SHP77 treated with DMSO at 0.1 percent for 48 hours (cell line): ENCODE data around the gene DCP1B.

Experiments
- DNase-seq: peaks from one replicate; lab custom pipeline; 2025; lab: John Stamatoyannopoulos, UW

DCP1B gene

GRCh38 chr12:1934831-1935230, 69.4 kb downstream of the DCP1B start:
- DNase-seq = no peak

DNA sequence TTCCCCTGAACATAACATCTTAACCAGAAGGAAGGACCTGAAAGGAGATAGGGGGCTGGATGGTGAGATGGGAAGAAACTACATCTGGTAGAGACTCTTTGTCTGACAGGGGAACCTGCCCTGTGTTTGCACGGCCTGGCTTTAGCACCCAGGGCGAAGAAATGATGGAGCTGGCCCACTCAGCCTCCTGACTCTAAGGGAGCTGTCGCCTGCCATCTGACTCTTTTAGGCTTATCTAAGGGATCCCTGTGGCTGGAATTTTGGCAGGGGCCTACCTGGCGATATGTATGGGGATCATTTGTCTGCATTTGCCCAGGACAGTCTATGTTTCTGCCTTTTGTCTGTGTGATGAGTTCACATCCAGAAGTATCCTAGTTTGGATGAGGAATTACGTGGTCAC, 70.2 kb downstream of the DCP1B start:
- no peak for DNase-seq

DNA sequence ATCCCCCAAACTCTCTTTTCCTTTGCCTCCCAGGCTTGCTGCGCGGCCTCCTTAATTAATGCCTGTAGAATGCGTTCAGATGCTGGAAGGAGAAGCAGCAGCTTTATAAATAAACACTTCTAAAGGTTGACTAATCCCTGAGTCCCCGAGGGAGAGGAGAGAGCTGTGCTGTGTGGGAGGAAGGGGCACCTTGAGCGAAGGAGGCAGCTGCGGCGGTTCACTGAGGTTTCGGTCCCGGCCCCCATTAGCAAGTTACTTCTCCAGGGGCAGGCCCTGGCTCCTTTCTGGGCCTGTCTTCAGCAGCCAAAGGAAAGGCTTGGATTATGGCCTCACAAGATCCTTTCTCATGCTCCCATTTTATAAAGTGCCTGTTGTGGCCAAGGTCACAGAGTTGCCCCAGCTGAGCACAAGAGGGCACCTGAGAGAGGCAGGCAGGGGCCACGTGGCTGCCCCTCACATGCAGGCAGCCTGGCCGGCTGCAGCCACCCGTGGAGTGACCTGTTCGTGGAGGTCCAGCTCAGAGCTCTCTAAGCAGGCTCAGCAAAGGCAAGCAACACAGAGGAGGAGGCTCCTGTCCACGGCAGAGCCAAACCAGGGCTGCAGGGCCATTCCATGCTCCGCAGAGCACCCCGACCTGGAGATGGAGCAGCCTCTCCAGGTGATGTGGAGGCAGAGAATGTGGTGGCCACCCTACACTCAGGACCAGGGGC, 70.8 kb downstream of the DCP1B start:
- DNase-seq = no peak

- DNase-seq = no peak
These were observed 71.9 kb downstream of the DCP1B start for GRCh38 chr12:1932264-1932777.

GRCh38 chr12:1931642-1932041, 72.6 kb downstream of the DCP1B start:
- DNase-seq = no peak

DNA sequence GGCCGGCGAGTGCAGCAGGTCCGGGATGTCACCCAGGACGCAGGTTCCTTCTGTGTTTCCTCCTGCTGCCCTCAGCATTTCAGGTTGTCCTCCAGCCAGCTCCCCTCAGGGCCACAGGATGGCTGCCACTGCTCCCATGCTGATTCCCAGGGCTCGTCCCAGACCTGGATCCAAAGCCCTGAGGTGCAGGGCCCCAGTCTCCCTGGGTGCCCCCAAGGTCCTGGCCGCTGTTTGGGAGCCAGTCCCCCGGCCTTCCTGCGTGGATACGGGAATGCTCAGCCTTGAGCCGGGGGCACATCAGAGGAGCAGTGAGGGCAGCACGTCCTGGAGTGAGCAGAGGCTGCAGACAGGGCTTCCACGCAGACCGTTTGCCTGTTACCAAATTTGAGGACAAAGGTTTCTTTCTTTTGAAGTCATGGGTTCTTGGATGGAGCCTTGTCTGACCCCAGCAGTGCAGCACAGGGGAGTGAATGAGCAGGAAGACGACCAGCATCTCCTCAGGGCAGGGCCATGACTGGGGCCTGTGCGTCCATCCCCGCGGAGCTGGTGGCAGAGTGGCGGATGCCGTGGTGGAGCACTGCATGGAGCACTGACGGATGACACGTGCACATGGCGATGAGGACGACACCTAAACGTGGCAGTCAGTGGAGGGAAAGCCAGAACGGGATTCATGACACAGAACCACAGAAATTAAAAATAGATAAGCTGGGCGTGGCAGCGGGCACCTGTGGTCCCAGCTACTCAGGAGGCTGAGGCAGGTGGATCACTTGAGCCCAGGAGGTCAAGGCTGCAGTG, 73.3 kb downstream of the DCP1B start:
- DNase-seq = no peak

- DNase-seq = no peak
These were observed 74.1 kb downstream of the DCP1B start for GRCh38 chr12:1929985-1930802.

DNA sequence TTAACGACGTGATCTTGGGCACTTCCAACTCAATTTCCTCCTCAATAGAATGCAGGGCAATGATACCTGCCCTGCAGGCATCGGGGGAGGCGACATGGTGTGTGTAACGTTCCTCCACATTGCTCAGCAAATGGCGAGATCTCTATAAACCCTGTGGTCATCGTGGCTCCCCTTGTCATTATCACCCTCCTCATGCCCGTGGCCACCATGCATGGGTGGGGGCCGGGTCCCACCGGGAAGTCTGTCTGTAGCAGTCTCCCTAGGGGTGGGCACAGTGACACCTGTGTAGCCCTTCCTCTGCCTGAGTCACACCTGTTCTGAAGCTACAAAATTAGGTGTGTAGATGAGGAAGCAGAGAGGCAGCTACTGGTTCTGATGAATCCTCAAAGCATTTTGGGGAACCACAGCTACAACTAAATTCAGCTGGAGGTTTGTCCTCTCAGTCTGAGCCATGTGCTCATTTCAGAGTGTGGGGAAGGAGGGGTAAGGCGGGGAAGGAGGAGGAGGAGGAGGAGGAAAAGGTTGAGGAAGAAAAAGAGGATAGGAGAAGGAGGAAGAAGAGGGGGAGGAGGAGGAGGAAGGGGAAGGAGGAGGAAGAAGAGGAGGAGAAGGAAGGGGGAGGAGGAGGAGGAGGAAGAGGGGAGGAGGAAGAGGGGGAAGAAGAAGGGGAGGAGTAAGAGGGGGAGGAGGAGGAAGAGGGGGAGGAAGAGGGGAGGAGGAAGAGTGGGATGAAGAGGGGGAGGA, 74.8 kb downstream of the DCP1B start:
- DNase-seq = no peak

DNA sequence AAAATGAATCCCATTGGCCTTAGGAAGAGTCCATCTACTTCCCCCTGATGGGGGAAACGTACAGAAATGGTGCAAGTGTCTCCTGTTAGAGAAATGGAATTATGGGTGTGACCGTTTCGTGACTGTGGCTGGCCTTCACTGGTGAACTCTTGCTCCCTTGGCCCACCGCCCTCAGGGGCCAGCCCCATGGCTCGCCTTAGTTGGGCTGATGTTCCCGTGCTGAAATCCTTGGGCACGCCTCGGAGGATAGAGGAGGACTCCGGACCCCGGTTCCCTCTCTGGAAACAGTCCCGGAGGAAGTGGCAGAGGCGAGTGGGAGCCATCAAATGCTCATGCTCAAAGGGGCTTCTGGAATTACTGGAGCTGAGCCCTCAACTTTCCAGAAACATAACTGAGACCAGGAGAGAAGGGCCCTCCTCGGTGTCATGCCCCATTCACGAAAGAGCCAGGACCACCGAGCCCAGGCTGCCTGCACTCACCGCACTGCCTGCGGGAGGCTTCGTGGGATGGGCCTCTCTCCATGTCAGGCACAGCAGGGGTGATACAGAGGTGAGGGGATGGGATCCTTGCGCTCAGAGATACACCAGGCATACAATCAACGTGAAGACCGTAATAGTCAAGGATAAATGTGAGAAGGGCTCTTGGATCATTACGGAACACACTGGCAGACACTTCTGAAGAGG, 75.7 kb downstream of the DCP1B start:
- no peak for DNase-seq

- no peak for DNase-seq
These were observed 76.4 kb downstream of the DCP1B start for GRCh38 chr12:1927751-1928351.

DNA sequence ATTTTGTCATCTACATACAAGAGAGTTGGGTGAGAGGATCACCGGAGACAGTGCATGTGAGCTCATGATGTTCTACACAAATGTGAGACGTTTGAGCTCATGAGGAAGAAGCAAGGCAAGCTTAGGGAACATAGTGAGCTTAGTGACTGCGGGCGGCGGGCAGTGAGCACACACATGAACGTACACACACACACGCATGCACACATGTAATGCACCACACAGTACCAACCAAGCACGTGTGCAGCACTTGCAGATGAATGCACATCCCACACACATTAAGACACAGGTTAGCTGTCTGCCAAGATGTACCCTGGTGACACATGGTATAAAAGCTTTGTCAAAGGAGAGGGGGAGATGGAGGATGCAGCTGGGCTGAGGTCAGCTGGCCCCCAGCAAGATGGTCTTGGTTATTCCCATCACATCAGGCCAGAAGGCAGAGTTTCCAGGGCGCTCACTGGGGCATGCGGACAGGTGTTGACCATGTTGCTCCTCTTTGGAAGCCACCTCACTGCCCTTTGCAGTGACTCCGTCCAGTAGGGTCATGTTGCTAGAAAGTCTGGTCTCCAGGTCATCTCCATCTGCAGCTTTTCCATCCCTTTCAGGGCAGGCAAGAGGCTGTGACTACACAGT, 77.1 kb downstream of the DCP1B start:
- DNase-seq = no peak

DNA sequence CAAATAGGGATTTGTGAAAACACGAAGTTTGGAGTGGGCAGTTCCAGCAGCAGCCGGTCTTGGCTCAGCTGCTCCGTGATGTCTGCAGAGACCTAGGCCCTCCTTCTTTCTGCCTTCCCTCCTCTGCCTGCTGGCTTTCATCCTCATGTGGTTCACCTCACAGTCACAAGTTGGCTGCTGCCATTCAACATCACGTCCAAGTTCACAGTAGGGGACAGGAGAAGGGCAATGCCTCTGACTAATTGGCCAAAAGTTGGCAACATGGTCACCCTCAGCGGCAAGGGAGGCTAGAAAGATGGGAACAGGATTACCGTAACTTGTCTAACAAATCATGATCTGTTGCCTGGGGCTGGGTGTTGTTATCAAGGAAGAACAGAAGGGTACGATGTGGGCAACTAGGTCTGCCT, 78.0 kb downstream of the DCP1B start:
- DNase-seq = no peak

GRCh38 chr12:1925684-1926006, 78.6 kb downstream of the DCP1B start:
- DNase-seq = no peak

- DNase-seq = no peak
These were observed 79.1 kb downstream of the DCP1B start for GRCh38 chr12:1924996-1925683.

DNA sequence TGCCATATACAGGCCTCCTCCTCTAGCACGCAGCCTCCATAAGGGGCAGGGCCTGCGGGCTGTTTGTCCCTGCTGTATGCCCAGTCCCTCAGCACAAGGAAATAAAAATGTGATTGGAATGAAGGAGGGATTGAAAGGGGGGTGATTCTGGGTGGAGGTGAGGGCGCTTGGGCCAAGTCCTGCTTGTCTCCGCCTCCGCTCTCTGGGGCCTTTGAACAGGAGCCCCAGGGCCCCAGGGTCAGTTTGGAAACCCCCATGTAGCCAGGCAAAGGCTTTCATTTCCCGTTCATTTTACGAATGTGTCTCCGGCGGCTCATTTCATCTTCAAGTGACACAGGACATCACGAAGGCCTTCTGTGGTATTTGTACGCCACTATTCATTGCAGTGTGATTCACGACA, 81.3 kb downstream of the DCP1B start:
- no peak for DNase-seq

DNA sequence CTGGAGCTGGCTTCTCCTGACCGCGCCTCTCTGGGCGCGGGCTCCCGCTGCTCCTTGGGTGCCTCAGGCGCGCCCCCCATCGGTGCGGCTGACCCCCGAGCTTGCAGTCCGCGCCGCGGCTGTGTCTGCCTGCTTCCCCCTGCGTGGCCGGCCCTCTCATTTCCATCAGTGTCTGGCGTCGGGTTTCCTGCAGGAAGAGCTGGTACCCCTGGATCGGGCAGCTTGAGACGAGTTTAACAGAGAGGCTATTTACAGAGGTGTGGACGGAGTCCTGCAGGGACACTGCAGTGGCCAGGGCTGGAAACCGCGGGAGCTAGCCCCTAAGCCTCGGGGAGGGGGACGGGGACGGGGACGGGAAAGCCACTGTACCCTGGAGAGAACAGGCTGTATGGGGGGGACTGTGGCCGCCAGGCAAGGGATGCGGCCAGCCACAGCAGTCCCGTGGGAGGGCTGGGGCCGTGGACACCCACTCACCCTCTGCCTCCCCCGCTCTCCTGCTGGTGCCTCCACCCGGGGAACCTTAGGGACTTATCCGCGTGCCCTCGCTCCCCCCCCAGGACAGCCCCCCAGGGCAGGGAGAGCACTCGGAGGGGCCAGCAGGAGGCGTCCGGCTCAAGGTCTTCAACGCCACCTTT, 82.1 kb downstream of the DCP1B start:
- no peak for DNase-seq

GRCh38 chr12:1920971-1921370, 83.3 kb downstream of the DCP1B start:
- no peak for DNase-seq

DNA sequence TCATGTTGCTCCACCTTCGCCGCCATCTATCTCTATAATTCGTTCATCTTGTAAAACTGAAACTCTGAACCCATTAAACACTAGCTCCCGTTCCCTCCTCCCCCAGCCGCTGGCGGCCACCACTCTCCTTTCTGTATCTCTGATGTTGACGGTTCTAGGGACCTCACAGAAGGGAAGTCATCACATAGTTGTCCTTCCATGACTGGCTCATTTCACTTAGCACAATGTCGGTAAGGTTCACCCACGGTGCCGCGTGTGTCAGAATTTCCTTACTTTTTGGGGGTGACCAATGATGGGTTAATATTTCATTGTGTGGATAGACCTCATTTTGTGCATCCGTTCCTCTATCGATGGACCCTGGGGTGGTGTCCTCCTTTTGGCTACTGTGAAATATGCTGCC, 83.8 kb downstream of the DCP1B start:
- no peak for DNase-seq

DNA sequence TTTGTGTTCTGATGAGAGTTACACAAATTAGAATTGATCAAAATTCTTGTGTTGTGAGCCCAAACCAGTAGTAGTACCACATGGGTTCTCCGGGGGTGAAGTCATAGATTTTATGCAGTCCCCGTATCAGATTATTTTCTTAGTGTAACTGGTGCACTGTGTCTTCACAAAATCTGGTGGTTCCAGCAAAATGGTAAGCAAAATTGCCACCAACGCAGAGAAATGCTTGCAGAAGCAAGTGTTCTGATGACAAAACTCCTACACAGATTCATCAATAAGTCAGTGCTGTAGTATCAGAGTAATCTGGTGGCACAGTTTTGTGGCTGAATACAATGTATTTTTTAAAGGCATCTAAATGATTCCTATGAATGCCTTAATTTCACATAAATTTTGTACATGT, 84.5 kb downstream of the DCP1B start:
- no peak for DNase-seq
